H1 (cell line): ENCODE measurements around the gene LRRC72. TPM values are rescaled to one million over a fixed set of nuclear protein-coding genes. Genes with fewer than 3 reads are reported as not detected.

ENCODE experiments used
- CHD2 ChIP-seq: IDR thresholded peaks from 2 replicates; pipeline ENCODE4 v1.6.1; 2012; ENCODE audit warnings: low read length, improper control_type of control experiment
- CTBP2 ChIP-seq: IDR thresholded peaks from 2 replicates; pipeline ENCODE4 v1.7.0; 2011; ENCODE audit warnings: borderline replicate concordance, mild to moderate bottlenecking, moderate library complexity, mixed read lengths, low read length; ENCODE audit not compliant: insufficient read depth, insufficient read length
- RBBP5 ChIP-seq: IDR thresholded peaks from 2 replicates; pipeline ENCODE4 v1.7.1; 2012; ENCODE audit warnings: low read depth, mild to moderate bottlenecking, inconsistent platforms, low read length, moderate library complexity, borderline replicate concordance
- RXRA ChIP-seq: IDR thresholded peaks from 2 replicates; pipeline ENCODE4 v1.6.1; 2011; ENCODE audit warnings: low read depth, mild to moderate bottlenecking, low read length, moderate library complexity; ENCODE audit not compliant: insufficient read depth
- TAF7 ChIP-seq: optimal IDR thresholded peaks from 2 replicates; pipeline ENCODE3; 2011; ENCODE audit warnings: low read depth, mild to moderate bottlenecking, inconsistent platforms, low read length, moderate library complexity, borderline replicate concordance
- TBP ChIP-seq: IDR thresholded peaks from 2 replicates; pipeline ENCODE4 v1.6.1; 2011; ENCODE audit warnings: low read depth, low read length, improper control_type of control experiment
- polyA plus RNA-seq, 7 experiments: library from polyadenylated mRNA; depleted of rRNA in 3 of 7; stranded (reverse) in 5 of 7; unstranded in 2 of 7; fragments of >200 nt in 5 of 7; fragments of 200-250 nt in 2 of 7; gene quantifications; 1 replicate in 5 of 7; 2 replicates in 1 of 7; 4 replicates in 1 of 7; pipeline versions ENCODE4 v1.2.1 to v1.2.3, GENCODE V29; 2011 to 2013; ENCODE audit warnings: missing spikeins in 2 of 7, mixed read lengths in 2 of 7
- total RNA-seq: library from RNA; stranded (reverse); fragmentation: NEBNext Ultra II Directional; extraction: Animal tissue kit (Norgen Biotek cat#: 25700); gene quantifications from 2 replicates; pipeline ENCODE4 v1.2.1, GENCODE V29; 2021
- TF ChIP-seq, protein P1 (sequence below): IDR thresholded peaks from 2 replicates; pipeline ENCODE4 v1.6.1; 2012; ENCODE audit warnings: low read length, inconsistent platforms

The LRRC72 gene
- total and polyA plus RNA-seq, 2 of the 8 experiments (the other 6 are each of a cell fraction or from before 2014, with no cell fraction given): not detected

DNA sequence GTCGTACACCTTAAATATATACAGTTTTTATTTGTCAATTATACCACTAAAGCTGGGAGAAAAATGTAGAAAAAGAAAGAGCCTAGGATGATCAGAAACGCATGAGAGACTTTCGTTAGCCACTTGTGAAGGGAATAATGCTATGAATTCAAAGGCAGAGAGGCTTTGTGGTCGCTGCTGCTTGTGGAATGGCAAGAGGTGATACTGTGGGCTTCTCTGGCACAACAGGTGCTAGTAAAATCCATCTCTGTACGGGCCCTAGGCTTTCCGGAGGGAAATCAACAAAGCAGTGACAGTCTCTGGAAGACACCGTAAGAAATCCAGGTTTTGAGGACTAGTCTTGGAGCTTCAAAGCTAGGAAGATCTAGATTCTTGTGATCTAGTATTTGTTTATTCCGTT lies 52.6 kb downstream of the LRRC72 start (continued):
- TF ChIP-seq, protein P1, sequence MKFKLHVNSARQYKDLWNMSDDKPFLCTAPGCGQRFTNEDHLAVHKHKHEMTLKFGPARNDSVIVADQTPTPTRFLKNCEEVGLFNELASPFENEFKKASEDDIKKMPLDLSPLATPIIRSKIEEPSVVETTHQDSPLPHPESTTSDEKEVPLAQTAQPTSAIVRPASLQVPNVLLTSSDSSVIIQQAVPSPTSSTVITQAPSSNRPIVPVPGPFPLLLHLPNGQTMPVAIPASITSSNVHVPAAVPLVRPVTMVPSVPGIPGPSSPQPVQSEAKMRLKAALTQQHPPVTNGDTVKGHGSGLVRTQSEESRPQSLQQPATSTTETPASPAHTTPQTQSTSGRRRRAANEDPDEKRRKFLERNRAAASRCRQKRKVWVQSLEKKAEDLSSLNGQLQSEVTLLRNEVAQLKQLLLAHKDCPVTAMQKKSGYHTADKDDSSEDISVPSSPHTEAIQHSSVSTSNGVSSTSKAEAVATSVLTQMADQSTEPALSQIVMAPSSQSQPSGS: no peak
- TF ChIP-seq CHD2 (no peak), CTBP2 (no peak), TBP (no peak), RBBP5 (no peak), TAF7 (no peak), RXRA (no peak)
- TF ChIP-seq, all 59 proteins: peak for 0
